ENCODE results near the gene GOLGB1.

The GOLGB1 gene

GRCh38 chr3:121624147-121624899 lies 125.2 kb downstream of the GOLGB1 start:
- DNase-seq: no peak
- in situ Hi-C loops (cut with HindIII; ENCODE audit: low pct_ligation_motif_present, low sequenced_read_pairs): no loop called here
- TF ChIP-seq, protein P1, sequence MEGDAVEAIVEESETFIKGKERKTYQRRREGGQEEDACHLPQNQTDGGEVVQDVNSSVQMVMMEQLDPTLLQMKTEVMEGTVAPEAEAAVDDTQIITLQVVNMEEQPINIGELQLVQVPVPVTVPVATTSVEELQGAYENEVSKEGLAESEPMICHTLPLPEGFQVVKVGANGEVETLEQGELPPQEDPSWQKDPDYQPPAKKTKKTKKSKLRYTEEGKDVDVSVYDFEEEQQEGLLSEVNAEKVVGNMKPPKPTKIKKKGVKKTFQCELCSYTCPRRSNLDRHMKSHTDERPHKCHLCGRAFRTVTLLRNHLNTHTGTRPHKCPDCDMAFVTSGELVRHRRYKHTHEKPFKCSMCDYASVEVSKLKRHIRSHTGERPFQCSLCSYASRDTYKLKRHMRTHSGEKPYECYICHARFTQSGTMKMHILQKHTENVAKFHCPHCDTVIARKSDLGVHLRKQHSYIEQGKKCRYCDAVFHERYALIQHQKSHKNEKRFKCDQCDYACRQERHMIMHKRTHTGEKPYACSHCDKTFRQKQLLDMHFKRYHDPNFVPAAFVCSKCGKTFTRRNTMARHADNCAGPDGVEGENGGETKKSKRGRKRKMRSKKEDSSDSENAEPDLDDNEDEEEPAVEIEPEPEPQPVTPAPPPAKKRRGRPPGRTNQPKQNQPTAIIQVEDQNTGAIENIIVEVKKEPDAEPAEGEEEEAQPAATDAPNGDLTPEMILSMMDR (IDR thresholded peaks at IDR 0.05; ENCODE audit: low read depth, low read length, missing control alignments): no peak
- Histone ChIP-seq H3K27me3 (replicated peaks) (no peaks in the 10 kb centered on the region), H3K27ac (no peak overlapping the region), H3K36me3 (replicated peaks) (no peaks in the 10 kb centered on the region), H3K4me3 (ENCODE audit: low read depth, low read length) (no peak overlapping the region)

- Histone ChIP-seq H3K4me3 (ENCODE audit: low read depth, low read length) (no peak overlapping the region), H3K36me3 (replicated peaks) (no peaks in the 10 kb centered on the region), H3K27ac (no peak overlapping the region), H3K27me3 (replicated peaks) (no peaks in the 10 kb centered on the region)
- DNase-seq: no peak
- TF ChIP-seq, protein P1 (IDR thresholded peaks at IDR 0.05; ENCODE audit: low read depth, low read length, missing control alignments): no peak
- in situ Hi-C loops (cut with HindIII; ENCODE audit: low pct_ligation_motif_present, low sequenced_read_pairs): no loop called here
These were observed 128.1 kb downstream of the GOLGB1 start for GRCh38 chr3:121621491-121621890.

DNA sequence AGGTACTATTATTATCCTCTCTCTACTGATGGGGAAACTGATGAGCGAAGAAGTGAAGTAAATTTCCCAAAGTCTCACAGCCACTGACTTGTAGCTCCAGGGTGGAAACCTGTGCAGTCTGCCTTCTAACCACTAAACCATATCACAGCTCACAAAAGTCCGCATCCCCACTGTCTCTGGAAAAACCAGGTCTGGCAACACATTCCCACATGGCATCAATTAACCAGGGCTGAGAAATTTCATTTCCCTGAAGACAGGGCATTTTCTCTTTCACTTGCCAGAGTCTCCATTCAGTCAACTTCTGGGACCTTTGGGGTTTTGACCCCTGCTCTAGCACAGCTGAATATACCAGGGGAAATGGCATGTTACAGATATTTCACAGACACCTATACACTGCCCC lies 129.8 kb downstream of the GOLGB1 start:
- DNase-seq: no peak
- TF ChIP-seq, protein P1 (IDR thresholded peaks at IDR 0.05; ENCODE audit: low read depth, low read length, missing control alignments): no peak
- Histone ChIP-seq H3K4me3 (ENCODE audit: low read depth, low read length) (no peak overlapping the region), H3K27ac (no peak overlapping the region), H3K36me3 (replicated peaks) (no peaks in the 10 kb centered on the region), H3K27me3 (replicated peaks) (no peaks in the 10 kb centered on the region)
- in situ Hi-C loops (cut with HindIII; ENCODE audit: low pct_ligation_motif_present, low sequenced_read_pairs): no loop called here

All from brain microvascular endothelial cell (primary cell).